T-helper 22 cell (primary cell): ENCODE measurements around the gene CALY.

Experiments
- DNase-seq: peaks from one replicate; pipeline ENCODE4 v3.0.0-alpha.2; 2020; ENCODE audit warnings: low read depth

Gene CALY

DNA sequence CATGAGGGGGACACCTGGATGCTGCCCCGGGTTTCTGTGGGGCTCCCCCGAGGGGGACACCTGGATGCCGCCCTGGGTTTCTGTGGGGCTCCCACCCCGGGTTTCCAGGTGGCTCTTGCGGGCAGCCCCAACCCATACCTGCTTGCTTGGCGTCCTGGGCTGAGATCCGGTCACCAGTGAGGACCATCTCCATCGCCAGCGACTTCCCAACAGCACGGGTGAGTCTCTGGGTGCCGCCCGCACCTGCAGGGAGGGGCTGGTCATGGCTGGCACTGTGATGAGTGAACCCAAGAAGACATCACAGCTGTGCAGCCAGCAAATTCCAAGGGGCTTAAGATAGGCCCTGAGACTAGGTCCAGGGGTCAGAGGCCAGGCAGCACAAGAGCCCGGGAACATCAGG, 30.1 kb upstream of the CALY start:
- no peak for DNase-seq

DNA sequence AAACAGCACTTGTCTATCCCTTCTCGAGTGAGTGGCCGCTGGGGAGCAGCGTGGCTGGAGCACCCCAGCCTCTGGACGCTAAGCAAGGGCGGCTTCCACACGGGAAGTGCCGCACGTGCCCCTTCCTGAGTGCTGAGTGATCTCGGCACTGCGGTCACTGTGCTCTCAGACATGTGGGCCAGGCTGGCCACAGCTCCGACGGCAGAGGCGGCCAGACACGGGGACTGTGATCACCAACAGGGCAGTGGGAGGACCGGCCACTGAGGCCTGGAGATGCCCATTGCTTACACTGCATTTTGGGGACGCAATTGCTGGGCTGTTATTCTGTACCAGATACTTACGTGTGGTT, 29.4 kb upstream of the CALY start:
- DNase-seq, result no peak

DNA sequence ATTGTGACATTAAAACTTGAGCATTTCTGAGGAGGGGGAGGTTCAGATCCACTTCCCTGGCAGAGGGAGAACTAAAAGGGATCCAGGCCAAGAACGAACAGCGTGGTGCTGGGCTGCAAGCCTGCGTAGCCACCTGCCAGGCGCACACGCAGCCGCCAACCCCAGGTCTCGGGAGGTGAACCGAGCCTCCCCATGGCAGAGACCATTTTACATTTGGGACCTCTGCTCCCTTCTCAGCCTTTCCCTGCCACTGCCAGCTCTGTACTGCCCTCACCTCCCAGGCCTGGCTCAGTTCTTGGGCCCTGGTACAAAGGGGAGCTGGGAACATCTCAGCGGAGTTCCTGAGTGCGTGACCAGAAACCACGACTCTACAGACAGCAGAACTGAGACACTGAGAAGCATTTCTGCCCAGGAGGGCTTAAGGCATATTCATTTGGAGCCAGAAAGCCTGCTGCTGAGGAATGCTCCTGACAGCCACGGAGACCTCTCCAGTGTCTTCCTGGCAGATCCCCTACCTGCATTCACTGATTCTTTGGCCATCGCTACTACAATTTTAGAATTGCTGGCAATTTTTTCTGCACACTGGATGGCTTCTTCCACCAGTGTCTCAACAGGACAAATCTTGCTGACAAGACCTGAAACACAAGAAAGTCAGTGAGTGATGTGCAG, 28.9 kb upstream of the CALY start:
- no peak for DNase-seq

DNA sequence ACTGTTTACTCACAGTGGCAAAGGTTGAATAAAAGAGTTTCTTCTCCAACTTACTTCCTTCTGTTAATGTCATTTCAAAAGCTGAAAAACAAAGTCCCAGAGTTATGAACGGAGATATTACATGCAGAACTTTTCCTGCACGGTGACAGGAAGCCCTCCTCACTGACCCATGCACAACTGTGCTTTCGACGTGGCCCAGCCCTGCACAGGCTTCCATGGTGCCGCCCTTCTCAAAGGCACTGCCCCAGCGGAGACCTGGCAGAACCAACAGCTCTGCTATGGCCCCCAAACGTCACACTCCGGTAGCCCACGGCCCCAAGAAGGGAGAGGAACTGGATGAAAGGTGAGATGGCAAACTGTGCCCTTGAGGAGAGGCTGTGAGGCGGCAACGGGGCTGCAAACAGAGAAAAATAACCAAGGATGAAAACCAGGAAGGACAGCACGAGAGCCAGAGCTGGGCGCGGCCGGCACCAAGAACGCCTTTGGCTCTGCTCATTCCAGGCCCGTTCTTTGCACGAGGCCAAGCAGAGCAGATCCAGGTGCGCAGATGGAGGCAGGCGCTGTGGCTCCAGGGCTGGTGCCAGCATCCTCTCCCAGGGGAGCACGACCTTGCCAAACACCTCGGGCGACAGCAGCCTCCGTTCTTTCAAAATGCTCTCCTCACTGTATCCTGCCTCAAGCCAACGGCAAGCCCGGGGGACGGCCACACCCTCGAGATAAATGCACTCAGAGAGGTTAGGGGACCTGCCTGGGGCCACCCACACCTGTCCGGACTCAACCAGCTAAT, 28.1 kb upstream of the CALY start:
- DNase-seq, result no peak

DNA sequence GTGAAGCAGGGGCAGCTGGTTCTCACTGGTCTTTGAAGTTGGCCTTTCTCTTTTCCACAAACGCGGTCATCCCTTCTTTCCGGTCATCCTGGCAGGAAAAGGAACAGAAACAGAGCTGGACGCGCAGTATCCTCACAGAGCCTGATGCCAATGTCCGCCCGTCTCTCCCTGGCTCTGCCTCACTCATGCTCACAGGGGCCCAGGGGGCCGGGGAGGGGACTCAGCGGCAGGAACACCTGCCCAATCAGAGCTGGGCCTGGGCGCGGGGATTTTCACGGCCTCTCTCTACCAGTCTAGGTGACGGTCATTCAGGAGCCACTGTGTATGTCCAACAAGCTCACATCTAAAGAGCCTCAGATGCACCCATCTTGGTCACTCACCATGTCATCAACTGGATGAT, 26.1 kb upstream of the CALY start:
- no peak for DNase-seq

DNA sequence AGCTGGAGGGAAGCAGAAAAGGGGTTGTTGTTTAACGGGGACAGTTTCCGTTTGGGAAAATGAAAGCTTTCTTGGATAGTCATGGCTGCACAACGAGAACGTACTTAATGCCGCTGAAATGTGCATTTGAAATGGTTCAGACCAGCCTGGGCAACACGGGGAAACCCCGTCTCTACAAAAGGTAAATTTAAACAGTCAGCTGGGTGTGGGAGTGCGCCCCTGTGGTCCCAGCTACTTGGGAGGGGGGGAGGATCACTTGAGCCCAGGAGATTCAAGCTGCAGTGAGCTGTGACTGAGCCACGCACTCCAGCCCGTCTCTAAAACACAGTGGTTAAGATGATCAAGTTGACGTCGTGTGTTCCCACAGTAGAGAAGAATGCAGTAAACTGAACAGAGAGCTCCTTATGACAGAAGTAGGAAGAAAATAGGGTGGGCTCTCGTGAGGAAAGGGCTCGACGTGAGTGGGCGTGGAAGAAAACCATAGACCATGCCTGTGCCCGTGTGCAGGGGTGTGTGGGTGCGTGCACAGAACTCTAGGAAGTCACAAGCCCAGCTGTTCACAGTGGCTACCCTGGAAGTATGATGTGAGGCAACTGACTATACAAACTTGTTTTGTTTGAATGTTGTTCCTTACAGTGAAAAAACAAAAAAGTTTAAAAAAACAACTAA, 25.2 kb upstream of the CALY start:
- no peak for DNase-seq

DNA sequence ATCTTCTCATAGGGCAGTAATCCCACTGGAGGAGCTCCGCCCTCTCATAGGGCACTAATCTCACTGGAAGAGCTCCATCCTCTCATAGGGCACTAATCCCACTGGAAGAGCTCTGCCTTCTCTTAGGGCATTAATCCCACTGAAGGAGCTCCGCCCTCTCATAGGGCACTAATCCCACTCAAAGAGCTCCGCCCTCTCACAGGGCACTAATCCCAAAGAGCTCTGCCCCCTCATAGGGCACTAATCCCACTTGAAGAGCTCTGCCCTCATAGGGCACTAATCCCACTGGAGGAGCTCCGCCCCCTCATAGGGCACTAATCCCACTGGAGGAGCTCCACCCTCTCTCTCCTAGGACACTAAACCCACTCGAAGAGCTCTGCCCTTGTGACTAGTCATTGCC, 24.5 kb upstream of the CALY start:
- no peak for DNase-seq

DNA sequence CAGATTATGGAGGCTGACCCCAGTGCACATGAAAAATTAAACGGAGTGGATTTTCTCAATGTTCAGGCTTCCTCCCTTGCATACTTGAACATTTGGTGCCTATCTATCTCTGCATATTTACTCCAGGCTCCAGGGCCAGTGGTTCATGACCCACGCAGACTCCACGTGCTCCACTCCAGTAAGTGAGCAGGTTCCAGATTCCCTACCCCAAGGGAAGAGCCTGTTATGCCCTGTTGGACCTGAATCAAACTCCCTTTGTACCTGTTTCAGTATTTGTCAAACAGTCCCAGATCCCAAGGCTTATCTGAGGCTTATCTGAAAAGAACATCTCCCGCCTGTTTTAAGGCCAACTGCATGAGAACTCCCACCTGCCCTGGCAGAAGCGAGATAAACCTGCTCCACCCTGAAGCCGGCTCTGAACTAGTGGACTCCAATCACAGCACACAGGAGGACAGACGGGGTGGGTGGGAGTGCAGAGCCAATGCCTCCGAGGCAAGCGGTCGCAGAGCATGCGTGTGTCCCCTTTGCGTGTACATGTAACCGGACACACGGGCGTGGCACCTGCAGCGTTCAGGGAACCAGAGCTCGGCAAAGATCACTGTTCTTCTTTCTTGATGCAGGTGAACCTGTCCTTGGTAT, 23.4 kb upstream of the CALY start:
- no peak for DNase-seq

DNA sequence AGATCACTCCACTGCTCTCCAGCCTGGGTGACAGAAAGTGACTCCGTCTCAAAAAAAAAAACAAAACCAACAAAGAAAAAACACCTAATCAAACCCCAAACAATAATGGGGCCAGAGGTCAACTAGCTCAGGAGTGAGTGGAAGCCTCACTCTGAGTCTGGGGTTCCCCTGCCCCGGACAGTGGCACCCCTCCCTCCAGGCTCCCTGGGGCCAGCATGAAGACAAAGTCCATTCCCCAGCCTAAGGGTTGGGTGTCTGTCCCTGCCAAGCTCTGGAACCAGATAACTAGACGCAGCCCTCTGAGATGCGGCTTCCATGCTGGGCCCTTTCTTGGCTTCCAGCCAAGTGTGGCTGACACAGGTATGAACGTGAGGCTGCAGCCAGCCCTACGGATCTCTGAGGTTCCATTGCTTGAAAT, 22.9 kb upstream of the CALY start:
- no peak for DNase-seq

DNA sequence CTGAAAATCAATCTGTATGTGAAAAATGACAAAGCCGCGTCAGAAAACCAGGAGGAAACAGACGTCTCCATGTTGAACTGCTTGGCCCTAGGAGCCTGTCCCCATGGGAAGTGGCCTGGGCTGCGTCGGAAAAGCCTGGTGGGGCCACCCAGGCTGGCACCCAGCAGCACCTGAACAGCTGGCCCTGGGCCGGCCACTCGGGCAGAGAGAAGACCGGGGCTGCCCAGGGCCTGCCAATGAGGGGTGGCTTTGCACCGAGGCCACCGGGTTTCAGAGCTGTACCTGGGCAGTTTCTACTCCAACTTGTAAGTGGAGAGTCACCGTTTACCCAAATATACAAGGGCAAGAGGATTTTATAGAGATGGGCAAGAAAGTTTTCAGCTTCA, 22.2 kb upstream of the CALY start:
- DNase-seq, result no peak

DNA sequence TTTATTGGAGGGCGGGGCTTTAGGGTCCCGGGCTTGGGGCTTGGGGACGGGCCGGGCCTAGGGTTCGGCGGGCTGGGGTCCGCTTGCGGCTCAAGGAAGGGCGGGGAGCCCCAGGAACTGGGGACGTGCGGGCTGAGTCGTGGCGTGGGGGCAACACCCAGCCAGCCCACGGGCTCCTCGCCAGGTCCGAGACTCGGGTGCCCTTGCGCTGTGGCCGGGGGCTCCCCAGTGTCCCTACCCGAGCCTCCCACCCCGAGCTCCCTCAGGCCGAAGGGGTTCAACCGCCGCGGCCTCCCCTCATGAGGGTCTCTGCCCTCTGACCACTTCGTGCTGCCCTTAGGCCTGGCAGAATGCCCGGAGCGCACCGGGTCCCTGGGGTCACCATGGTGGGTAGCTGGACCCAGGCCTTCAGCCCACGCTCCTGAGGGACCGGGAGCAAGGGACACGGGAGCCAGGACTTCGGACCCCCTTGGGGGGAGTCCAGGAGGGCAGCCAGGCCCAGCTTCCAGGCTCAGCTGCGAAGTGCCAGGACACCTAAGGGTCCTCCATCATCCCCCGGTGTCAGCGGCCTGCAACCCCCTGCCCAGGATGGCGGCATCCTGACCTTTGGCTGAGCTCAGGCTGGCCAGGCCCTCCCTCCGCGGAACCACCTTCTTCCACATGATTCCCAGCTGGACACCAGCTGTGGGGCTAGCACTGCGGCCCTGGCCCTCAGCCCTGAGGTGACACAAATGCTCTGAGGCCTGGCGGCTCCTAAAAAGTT, 21.6 kb upstream of the CALY start:
- no peak for DNase-seq

DNA sequence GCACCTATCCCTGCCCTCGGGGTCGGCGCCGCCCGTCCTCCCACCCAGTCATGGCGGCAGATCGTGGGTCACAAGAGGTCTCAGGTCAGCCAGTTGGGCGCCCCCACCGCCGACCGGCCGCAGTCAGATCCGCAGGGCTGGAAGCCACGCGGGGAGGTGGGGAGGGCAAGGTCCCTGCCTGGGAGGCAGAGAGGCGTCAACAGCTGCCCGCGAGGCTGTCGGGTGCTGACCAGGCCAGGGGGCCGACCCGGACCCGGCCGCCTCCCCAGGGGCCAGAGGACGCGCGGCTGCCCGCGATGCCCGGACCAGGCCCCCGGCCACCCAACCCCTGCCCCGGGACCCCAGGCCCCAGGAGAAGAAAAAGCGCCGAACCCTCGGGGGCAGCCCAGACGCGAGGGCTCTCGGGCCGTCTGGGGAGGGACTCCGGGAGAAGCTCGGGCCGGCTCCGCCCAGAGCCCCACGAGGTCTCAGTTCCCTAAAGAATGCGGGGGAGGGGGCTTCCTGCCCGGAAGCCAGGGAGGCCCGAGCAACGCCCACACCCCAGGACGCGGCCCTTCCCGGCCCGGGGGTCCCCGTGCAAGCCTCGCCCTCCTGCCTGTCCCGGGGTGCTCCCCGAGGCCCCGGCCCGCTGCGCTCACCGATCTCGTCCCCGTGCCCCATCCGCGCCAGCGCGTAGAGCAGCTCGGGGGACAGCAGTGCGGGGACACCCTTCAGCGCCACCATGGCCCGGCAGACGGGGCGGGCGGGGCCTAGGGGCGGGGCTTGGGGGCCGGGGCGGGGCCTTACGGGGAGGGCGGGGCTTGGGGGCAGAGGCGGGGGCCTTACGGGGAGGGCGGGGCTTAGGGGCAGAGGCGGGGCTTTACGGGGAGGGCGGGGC, 20.8 kb upstream of the CALY start, which contains the start of gene FUOM:
FUOM (minus strand) TSS at position 735 of the 877 bp plus-strand sequence; CDS start at position 723, 12 bp downstream.
- DNase-seq, result peak; percentile 62

DNA sequence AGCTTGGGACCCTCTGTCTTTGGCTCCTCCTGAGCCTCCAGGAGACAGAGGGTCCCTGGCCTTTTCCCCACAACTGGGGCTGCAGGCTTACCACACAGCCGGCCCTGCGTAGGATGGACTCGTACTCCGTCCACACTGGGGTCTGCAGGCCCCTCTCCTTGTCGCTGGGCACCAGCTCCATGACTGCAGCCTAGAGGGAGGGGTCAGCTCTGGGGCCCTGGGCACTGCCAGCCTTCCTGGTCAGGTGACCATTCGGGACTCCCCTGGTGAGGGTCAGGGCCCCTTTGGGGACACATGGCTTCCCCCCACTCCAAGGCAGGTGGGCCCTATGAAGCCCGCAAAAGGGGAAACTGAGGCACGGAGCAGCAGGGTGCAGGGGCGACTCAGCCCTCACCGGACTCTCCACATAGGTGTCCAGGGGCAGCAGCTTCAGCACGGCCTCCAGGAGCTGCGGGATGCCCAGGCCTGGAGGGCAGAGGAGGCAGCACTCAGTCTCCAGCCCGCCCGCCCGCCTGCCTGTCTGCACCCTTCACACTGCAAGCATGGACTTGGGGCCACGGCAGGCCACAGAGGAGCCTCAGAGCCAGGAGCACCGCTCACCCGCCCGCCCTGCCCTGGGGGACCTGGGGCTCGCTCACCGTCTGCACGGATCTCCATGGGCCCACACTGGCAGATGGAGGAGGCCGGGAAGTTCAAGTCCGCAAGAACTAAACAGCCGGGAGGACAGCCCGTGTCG, 20.0 kb upstream of the CALY start:
- DNase-seq, result no peak

DNA sequence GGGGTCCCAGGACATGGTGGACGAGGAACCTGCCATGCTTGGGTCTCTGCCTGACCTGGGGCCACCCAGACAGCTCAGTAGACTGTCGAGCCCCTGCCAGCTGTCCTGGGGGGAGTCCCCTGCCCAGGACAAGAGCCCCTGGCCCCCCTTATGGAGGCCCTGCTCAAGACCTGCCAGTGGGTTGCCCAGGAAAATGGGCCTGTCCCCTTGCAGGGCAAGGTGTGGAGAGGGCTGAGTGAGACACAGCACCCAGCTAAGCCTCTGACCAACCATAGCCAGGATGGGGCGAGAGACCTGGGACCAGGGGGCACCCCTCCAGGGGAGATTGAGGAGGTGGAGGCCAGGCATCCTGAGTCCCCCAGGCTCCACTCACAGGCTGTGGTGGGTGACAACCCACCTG, 19.3 kb upstream of the CALY start:
- DNase-seq, result no peak

DNA sequence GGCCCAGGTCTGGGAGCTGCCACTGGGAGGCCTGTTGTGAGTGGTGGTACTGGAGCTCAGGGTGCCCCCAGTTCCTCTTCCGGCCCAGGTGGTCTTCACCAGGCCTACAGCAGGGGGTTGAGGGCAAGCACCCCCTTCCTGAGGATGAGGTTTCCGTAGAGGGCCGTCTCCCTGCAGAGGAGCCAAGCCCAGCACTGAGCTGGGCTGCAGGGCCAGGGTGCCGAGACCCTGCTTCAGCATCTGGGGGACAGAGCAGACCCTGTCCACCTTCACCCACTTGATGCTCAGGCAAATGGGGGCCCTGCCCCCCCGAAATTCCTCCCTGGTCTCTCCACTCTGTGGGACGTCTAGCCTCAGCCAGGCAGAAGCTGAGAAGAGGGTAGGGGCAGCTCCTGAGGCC, 18.6 kb upstream of the CALY start:
- no peak for DNase-seq

DNA sequence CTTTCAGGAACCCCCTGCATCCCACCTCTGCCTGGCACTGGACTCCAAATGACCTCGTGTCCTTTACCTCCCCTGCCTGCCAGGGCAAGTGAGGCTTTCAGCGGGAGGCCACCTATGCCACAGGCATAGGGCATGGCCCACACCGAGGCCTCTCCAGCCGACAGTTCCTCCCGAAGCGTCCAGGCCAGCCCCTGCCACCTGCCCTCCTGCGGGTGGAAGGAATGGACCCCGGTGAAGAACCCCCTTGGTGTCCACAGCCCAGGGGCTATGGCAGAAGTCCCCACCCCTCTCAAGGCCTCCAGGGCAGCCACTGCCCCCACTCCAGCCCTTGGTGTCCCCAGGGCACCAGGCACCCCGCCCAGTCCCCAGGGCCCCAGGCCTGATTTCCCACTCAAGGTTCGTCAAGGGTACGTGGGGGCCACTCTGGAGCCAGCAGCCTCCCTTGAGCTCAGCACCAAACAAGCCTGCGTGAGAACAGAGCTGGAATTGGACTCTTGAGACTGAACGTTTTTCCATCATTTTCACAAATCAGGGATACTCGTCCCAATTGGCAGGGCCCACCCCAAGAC, 18.1 kb upstream of the CALY start:
- no peak for DNase-seq

DNA sequence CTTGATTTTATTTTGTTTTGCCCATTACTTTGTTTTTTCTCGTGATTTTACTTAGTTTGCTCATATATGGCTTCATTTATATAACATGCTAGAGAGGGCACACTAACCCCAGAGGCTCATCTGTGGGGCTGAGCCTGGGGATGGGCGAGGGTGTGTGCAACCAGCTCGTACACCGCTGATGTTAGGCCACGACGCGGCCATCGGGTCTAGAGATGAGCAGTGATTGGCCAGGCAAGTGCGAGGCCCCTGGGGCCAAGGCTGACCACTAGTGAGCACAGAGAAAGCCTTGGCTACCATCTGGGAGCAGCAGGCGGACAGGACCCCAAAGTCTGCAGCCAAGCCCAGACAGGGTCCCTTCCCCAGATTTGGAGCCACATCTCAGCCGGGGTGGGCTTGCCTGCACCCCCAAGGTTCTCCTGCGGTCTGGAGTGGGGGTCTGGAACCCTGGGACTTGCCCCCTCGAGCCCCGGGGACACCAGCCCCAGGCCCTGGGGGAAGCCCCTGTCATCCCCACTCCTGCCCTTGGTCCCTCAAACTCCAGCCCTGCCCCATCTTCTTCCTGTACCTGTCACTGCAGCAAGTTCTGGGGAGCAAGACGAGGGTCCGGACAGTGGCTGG, 17.4 kb upstream of the CALY start:
- no peak for DNase-seq

DNA sequence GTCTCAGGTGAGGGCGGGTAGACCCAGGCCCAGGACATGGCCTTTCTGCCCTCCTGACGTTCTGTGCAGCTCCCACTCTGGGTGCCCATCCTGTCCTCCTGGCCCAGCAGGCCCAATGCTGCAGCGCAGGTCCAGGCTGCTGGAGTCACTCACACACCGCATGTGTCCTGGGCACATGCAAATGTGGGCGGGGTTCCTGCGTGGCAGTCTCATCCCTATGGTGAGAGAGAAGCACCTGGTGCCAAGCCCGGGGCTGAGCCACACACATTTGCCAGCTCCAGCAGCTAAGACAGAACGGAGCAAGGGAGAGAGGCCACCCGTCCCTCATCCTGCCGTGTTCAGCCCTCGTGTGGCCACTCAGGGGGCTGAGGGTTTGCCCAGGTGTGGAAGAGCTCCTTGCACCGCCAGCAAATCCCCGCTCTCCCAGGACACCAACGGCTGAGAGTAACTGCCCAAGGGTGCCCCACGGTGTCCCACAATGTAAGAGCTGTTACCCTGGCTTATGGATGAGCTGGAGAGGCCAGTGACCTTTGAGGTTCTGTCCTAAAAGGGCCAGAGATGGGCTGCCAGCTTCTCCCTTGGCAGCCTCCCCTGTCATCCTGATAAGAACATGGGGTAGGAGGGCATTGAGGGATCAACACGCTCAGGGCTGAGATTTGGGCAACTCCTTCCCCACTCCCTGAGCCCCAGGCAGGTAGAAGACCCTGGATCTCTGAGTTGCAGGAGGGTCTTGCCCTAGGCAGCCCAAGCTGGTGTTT, 16.7 kb upstream of the CALY start:
- DNase-seq, result no peak
